Muscle layer of colon (tissue), 2 donors: ENCODE data around the gene MEF2D.

Experiments used
- H3K27ac ChIP-seq: one replicate; pipeline ENCODE4 v1.7.0; 2013; ENCODE audit warnings: low read depth, mild to moderate bottlenecking, low read length, moderate library complexity
- H3K27me3 ChIP-seq, 2 donors: one replicate each; pipeline ENCODE4 v1.7.0; 2013; ENCODE audit warnings: low read length in 2 of 2, mild to moderate bottlenecking in 2 of 2; ENCODE audit not compliant: insufficient read depth in 2 of 2, control insufficient read depth in 1 of 2
- H3K36me3 ChIP-seq: one replicate; pipeline ENCODE4 v1.7.0; 2013; ENCODE audit warnings: mild to moderate bottlenecking, low read length; ENCODE audit not compliant: insufficient read depth
- H3K4me1 ChIP-seq: one replicate; pipeline ENCODE4 v1.7.0; 2013; ENCODE audit warnings: mild to moderate bottlenecking, low read length; ENCODE audit not compliant: insufficient read depth
- H3K4me3 ChIP-seq, 2 donors: one replicate each; pipeline ENCODE4 v1.7.0; 2013; ENCODE audit warnings: low read length in 2 of 2, low read depth in 1 of 2, mild to moderate bottlenecking in 1 of 2, moderate library complexity in 1 of 2
- H3K9ac ChIP-seq: one replicate; pipeline ENCODE4 v1.7.0; 2013; ENCODE audit warnings: low read length
- H3K9me3 ChIP-seq: one replicate; pipeline ENCODE4 v1.7.0; 2013; ENCODE audit warnings: mild to moderate bottlenecking, low read length
- donor health status: abdominal sarcoma.
- donor health status: Adenocarcinoma of cecum.

MEF2D gene

GRCh38 chr1:156537027-156537426 is 36.5 kb upstream of the MEF2D start:
- Histone ChIP-seq H3K9me3 (no peaks in the 10 kb centered on the region), H3K36me3 (no peaks in the 10 kb centered on the region), H3K27ac (no peak overlapping the region), H3K27me3 (no peaks in the 10 kb centered on the region), H3K9ac (no peak overlapping the region), H3K4me1 (peaks cover 5% of the 10 kb centered on the region), H3K4me3 (no peak overlapping the region)

- H3K4me3 ChIP-seq = no peak overlapping the region
- H3K36me3 ChIP-seq = no peaks in the 10 kb centered on the region
Measured at GRCh38 chr1:156534424-156535060, 34.0 kb upstream of the MEF2D start.

GRCh38 chr1:156533568-156534220 is 33.1 kb upstream of the MEF2D start:
- H3K4me1 ChIP-seq = no peaks in the 10 kb centered on the region
- H3K9me3 ChIP-seq = no peaks in the 10 kb centered on the region
- H3K9ac ChIP-seq = no peak overlapping the region
- H3K27me3 ChIP-seq = no peaks in the 10 kb centered on the region
- no peak overlapping the region for H3K27ac ChIP-seq
- no peaks in the 10 kb centered on the region for H3K36me3 ChIP-seq
- no peak overlapping the region for H3K4me3 ChIP-seq

More at GRCh38 chr1:156534424-156535060, 34.0 kb upstream of the MEF2D start:
- Histone ChIP-seq H3K9ac (no peak overlapping the region), H3K27me3 (no peaks in the 10 kb centered on the region), H3K9me3 (no peaks in the 10 kb centered on the region), H3K4me1 (peaks cover 5% of the 10 kb centered on the region), H3K27ac (no peak overlapping the region)

- no peaks in the 10 kb centered on the region for H3K27me3 ChIP-seq
- H3K36me3 ChIP-seq = no peaks in the 10 kb centered on the region
- H3K27ac ChIP-seq = no peak overlapping the region
- no peak overlapping the region for H3K9ac ChIP-seq
- H3K4me1 ChIP-seq = no peaks in the 10 kb centered on the region
- no peak overlapping the region for H3K4me3 ChIP-seq
- no peaks in the 10 kb centered on the region for H3K9me3 ChIP-seq
Measured at GRCh38 chr1:156532374-156532773, 31.8 kb upstream of the MEF2D start.

GRCh38 chr1:156530006-156530405 is 29.4 kb upstream of the MEF2D start:
- no peak overlapping the region for H3K4me3 ChIP-seq
- no peaks in the 10 kb centered on the region for H3K27me3 ChIP-seq
- H3K27ac ChIP-seq = no peak overlapping the region
- no peaks in the 10 kb centered on the region for H3K36me3 ChIP-seq
- H3K4me1 ChIP-seq = no peaks in the 10 kb centered on the region
- no peaks in the 10 kb centered on the region for H3K9me3 ChIP-seq
- no peak overlapping the region for H3K9ac ChIP-seq

- no peaks in the 10 kb centered on the region for H3K27me3 ChIP-seq
- H3K9ac ChIP-seq = no peak overlapping the region
- H3K4me3 ChIP-seq = no peak overlapping the region
- H3K36me3 ChIP-seq = no peaks in the 10 kb centered on the region
- no peak overlapping the region for H3K27ac ChIP-seq
- no peaks in the 10 kb centered on the region for H3K4me1 ChIP-seq
- H3K9me3 ChIP-seq = no peaks in the 10 kb centered on the region
Measured at GRCh38 chr1:156528875-156529425, 28.4 kb upstream of the MEF2D start.

- no peaks in the 10 kb centered on the region for H3K27me3 ChIP-seq
Measured at GRCh38 chr1:156528231-156528630, 27.7 kb upstream of the MEF2D start.

GRCh38 chr1:156527584-156527983 is 27.0 kb upstream of the MEF2D start:
- no peaks in the 10 kb centered on the region for H3K27me3 ChIP-seq
- no peaks in the 10 kb centered on the region for H3K9me3 ChIP-seq
- no peaks in the 10 kb centered on the region for H3K4me1 ChIP-seq
- no peak overlapping the region for H3K4me3 ChIP-seq
- no peak overlapping the region for H3K27ac ChIP-seq
- no peak overlapping the region for H3K9ac ChIP-seq
- no peaks in the 10 kb centered on the region for H3K36me3 ChIP-seq

More at GRCh38 chr1:156528231-156528630, 27.7 kb upstream of the MEF2D start:
- no peak overlapping the region for H3K9ac ChIP-seq
- H3K4me3 ChIP-seq = no peak overlapping the region
- H3K27ac ChIP-seq = no peak overlapping the region
- H3K4me1 ChIP-seq = no peaks in the 10 kb centered on the region
- H3K9me3 ChIP-seq = no peaks in the 10 kb centered on the region
- H3K36me3 ChIP-seq = no peaks in the 10 kb centered on the region

GRCh38 chr1:156525856-156526489 is 25.4 kb upstream of the MEF2D start:
- Histone ChIP-seq H3K4me3 (no peak overlapping the region), H3K9ac (no peak overlapping the region), H3K9me3 (no peaks in the 10 kb centered on the region), H3K27me3 (no peaks in the 10 kb centered on the region), H3K4me1 (no peaks in the 10 kb centered on the region), H3K27ac (no peak overlapping the region), H3K36me3 (no peaks in the 10 kb centered on the region)

GRCh38 chr1:156525071-156525501 is 24.5 kb upstream of the MEF2D start:
- no peaks in the 10 kb centered on the region for H3K36me3 ChIP-seq
- H3K9ac ChIP-seq = no peak overlapping the region
- no peak overlapping the region for H3K27ac ChIP-seq
- H3K4me1 ChIP-seq = no peaks in the 10 kb centered on the region
- H3K27me3 ChIP-seq = no peaks in the 10 kb centered on the region
- H3K4me3 ChIP-seq = no peak overlapping the region
- H3K9me3 ChIP-seq = no peaks in the 10 kb centered on the region

- Histone ChIP-seq H3K9ac (no peak overlapping the region), H3K27me3 (no peaks in the 10 kb centered on the region), H3K4me3 (no peak overlapping the region), H3K36me3 (no peaks in the 10 kb centered on the region), H3K9me3 (no peaks in the 10 kb centered on the region), H3K27ac (no peak overlapping the region), H3K4me1 (no peaks in the 10 kb centered on the region)
Measured at GRCh38 chr1:156524481-156524869, 23.9 kb upstream of the MEF2D start.
